Fibroblast of lung (primary cell): ENCODE measurements around the gene PYGL. TPM values are rescaled to one million over a fixed set of nuclear protein-coding genes. Genes with fewer than 3 reads are reported as not detected.
A peak's percentile ranks its signal among the peaks of the same experiment; 100 is the strongest.

Experiments used
- DNase-seq, 2 donors: peaks; one replicate each; pipeline versions ENCODE4 v3.0.0 to v3.0.0-alpha.2; 2010; ENCODE audit warnings: low read depth in 2 of 2
- H2AFZ ChIP-seq: 2 replicates; pipeline ENCODE4 v1.5.1; 2012; ENCODE audit warnings: low read length, control low read depth, inconsistent platforms
- H3K27ac ChIP-seq: 2 replicates; pipeline ENCODE4 v1.5.1; 2011; ENCODE audit warnings: low read length, control low read depth; ENCODE audit not compliant: insufficient read depth
- H3K27me3 ChIP-seq: 2 replicates; pipeline ENCODE4 v1.5.1; 2011; ENCODE audit warnings: mild to moderate bottlenecking, low read length; ENCODE audit not compliant: control insufficient read depth, insufficient read depth
- H3K36me3 ChIP-seq: 2 replicates; pipeline ENCODE4 v1.5.1; 2011; ENCODE audit warnings: low read length; ENCODE audit not compliant: control insufficient read depth, insufficient read depth
- H3K4me1 ChIP-seq: 2 replicates; pipeline ENCODE4 v1.5.1; 2011; ENCODE audit warnings: low read length; ENCODE audit not compliant: control insufficient read depth, insufficient read depth; ENCODE audit errors: extremely low read depth
- H3K4me2 ChIP-seq: 2 replicates; pipeline ENCODE4 v1.5.1; 2011; ENCODE audit warnings: low read length, control low read depth; ENCODE audit not compliant: insufficient read depth; ENCODE audit errors: extremely low read depth
- H3K4me3 ChIP-seq, 4 experiments: fragments of 200-600 bp in 1 of 4; sonication (generic) in 1 of 4; replicated peaks in 1 of 4; 2 replicates each; pipeline ENCODE4 v1.5.1; 2011 to 2016; ENCODE audit warnings: low read length in 4 of 4, low read depth in 3 of 4, mild to moderate bottlenecking in 3 of 4, control low read depth in 2 of 4, inconsistent platforms in 1 of 4, mixed read lengths in 1 of 4; ENCODE audit not compliant: insufficient read depth in 1 of 4; ENCODE audit errors: control extremely low read depth in 1 of 4
- H3K79me2 ChIP-seq: 2 replicates; pipeline ENCODE4 v1.5.1; 2012; ENCODE audit warnings: mild to moderate bottlenecking, low read length, inconsistent platforms; ENCODE audit not compliant: control insufficient read depth, insufficient read depth
- H3K9ac ChIP-seq: 2 replicates; pipeline ENCODE4 v1.5.1; 2011; ENCODE audit warnings: mild to moderate bottlenecking, low read length, control low read depth; ENCODE audit not compliant: insufficient read depth
- H3K9me3 ChIP-seq: 2 replicates; pipeline ENCODE4 v1.5.1; 2012; ENCODE audit warnings: low read depth, low read length; ENCODE audit not compliant: control insufficient read depth, insufficient read depth
- H4K20me1 ChIP-seq: 2 replicates; pipeline ENCODE4 v1.5.1; 2011; ENCODE audit warnings: low read length; ENCODE audit not compliant: control insufficient read depth, insufficient read depth; ENCODE audit errors: extremely low read depth
- EZH2 ChIP-seq: IDR thresholded peaks from 2 replicates; pipeline ENCODE4 v1.5.1; 2012; ENCODE audit warnings: low read length, control low read depth, mild to moderate bottlenecking; ENCODE audit errors: missing control alignments
- polyA plus RNA-seq, 2 donors: library from polyadenylated mRNA; depleted of rRNA in 1 of 2; stranded (reverse) in 1 of 2; unstranded in 1 of 2; fragments of >200 nt; gene quantifications; 2 replicates each; pipeline ENCODE4 v1.2.1, GENCODE V29; 2011 to 2012; ENCODE audit warnings: missing spikeins in 1 of 2
- total RNA-seq: library from RNA; depleted of rRNA; stranded (reverse); fragments of >200 nt; gene quantifications from 2 replicates; pipeline ENCODE4 v1.2.1, GENCODE V29; 2014
- TF ChIP-seq, protein P1 (sequence below), 2 donors: IDR thresholded peaks in 1 of 2; conservative IDR thresholded peaks in 1 of 2; 1 replicate in 1 of 2; 2 replicates in 1 of 2; pipeline ENCODE4 v1.5.1; 2011 to 2012; ENCODE audit warnings: low read length in 2 of 2, control low read depth in 1 of 2, inconsistent platforms in 1 of 2, low read depth in 1 of 2, mild to moderate bottlenecking in 1 of 2

Gene PYGL
- total and polyA plus RNA-seq, 2 donors (not counting 1 experiment from before 2014, with no cell fraction given): 56.2 to 76.8 TPM

GRCh38 chr14:50864946-50865345, 79.3 kb downstream of the PYGL start:
- TF ChIP-seq, protein P1, sequence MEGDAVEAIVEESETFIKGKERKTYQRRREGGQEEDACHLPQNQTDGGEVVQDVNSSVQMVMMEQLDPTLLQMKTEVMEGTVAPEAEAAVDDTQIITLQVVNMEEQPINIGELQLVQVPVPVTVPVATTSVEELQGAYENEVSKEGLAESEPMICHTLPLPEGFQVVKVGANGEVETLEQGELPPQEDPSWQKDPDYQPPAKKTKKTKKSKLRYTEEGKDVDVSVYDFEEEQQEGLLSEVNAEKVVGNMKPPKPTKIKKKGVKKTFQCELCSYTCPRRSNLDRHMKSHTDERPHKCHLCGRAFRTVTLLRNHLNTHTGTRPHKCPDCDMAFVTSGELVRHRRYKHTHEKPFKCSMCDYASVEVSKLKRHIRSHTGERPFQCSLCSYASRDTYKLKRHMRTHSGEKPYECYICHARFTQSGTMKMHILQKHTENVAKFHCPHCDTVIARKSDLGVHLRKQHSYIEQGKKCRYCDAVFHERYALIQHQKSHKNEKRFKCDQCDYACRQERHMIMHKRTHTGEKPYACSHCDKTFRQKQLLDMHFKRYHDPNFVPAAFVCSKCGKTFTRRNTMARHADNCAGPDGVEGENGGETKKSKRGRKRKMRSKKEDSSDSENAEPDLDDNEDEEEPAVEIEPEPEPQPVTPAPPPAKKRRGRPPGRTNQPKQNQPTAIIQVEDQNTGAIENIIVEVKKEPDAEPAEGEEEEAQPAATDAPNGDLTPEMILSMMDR (conservative IDR thresholded peaks at IDR 0.05 in 1 of 2, IDR thresholded peaks at IDR 0.05 in 1 of 2; ENCODE audit: low read depth in 1 of 2, low read length in 2 of 2): no peak
- TF ChIP-seq EZH2: no peak
- no peak overlapping the region for H2AFZ ChIP-seq
- H3K36me3 ChIP-seq: no peaks in the 10 kb centered on the region
- H4K20me1 ChIP-seq: no peaks in the 10 kb centered on the region
- no peak for DNase-seq
- no peak overlapping the region for H3K4me2 ChIP-seq
- no peak overlapping the region for H3K9ac ChIP-seq
- no peak overlapping the region for H3K27ac ChIP-seq
- no peaks in the 10 kb centered on the region for H3K9me3 ChIP-seq
- no peaks in the 10 kb centered on the region for H3K27me3 ChIP-seq
- no peak overlapping the region for H3K4me3 ChIP-seq
- H3K79me2 ChIP-seq: no peaks in the 10 kb centered on the region
- peaks cover 2% of the 10 kb centered on the region for H3K4me1 ChIP-seq

DNA sequence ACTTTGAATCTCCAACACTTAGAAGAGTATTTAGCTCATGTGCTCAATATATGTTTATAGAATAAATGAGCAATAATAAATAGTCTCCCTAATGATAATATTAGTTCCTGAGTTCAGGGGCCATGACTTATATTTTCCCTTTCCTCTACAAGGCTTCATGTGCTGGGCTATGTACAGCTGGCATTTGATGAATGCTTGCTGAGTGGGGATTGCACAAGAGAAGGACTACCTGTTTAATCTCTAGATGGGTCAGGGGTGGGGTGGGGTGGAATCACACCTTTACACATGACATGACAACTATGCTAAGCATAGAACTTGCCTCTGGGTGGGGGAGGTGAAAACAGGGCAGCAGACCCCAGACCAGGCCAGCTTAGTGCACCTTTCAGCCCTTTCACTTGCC, 80.0 kb downstream of the PYGL start:
- Histone ChIP-seq H4K20me1 (no peaks in the 10 kb centered on the region), H3K4me3 (no peak overlapping the region), H3K27me3 (no peaks in the 10 kb centered on the region), H3K9ac (no peak overlapping the region), H3K27ac (no peak overlapping the region), H3K4me2 (no peak overlapping the region), H3K36me3 (no peaks in the 10 kb centered on the region), H3K9me3 (no peaks in the 10 kb centered on the region), H3K79me2 (no peaks in the 10 kb centered on the region), H2AFZ (no peak overlapping the region), H3K4me1 (peaks cover 2% of the 10 kb centered on the region)
- TF ChIP-seq EZH2: no peak
- TF ChIP-seq, protein P1 (conservative IDR thresholded peaks at IDR 0.05 in 1 of 2, IDR thresholded peaks at IDR 0.05 in 1 of 2; ENCODE audit: low read depth in 1 of 2, low read length in 2 of 2): no peak
- no peak for DNase-seq

DNA sequence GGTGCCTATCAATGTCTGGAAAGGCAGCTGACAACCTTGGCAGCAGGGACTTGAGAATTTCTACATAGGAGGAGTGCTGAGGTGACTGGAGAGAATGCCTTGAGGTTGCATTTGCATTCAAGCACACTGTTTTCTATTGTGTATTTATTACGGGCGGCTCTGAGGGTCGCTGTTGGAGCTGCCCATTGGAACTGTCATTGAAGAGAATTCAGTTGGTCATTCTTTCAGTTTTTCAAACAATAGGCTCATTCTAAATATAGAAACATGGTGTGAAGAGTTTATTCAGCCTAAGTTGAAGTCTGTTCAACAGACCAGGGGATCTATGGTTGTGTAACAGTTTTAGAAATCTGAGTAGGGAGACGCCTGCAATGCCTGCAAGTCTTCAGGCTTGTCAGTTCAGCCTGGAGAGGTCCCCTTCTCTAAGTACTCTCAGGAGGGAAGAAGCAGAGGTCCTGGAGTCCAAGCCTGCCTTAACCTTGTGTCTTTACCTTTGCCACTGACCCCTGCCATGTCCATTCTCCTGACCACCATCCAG, 82.2 kb downstream of the PYGL start:
- H3K79me2 ChIP-seq: no peaks in the 10 kb centered on the region
- H3K4me1 ChIP-seq: peaks cover 2% of the 10 kb centered on the region
- TF ChIP-seq, protein P1 (conservative IDR thresholded peaks at IDR 0.05 in 1 of 2, IDR thresholded peaks at IDR 0.05 in 1 of 2; ENCODE audit: low read depth in 1 of 2, low read length in 2 of 2): no peak
- TF ChIP-seq EZH2: no peak
- H4K20me1 ChIP-seq: no peaks in the 10 kb centered on the region
- H2AFZ ChIP-seq: no peak overlapping the region
- no peak overlapping the region for H3K9ac ChIP-seq
- H3K4me2 ChIP-seq: no peak overlapping the region
- H3K4me3 ChIP-seq: no peak overlapping the region
- H3K27me3 ChIP-seq: no peaks in the 10 kb centered on the region
- no peaks in the 10 kb centered on the region for H3K36me3 ChIP-seq
- no peaks in the 10 kb centered on the region for H3K9me3 ChIP-seq
- DNase-seq: peak in 1 of 2 donors; percentile 58
- H3K27ac ChIP-seq: no peak overlapping the region
